ENCODE data around the gene PPARD. TPM values are rescaled to one million over a fixed set of nuclear protein-coding genes. Genes with fewer than 3 reads are reported as not detected.

Gene PPARD
- polyA plus RNA-seq, 2 of the 4 experiments (the other 2 are of a cell fraction), result 3.8 to 5.9 TPM

- no peak for TF ChIP-seq HES2 (IDR thresholded peaks at IDR 0.05)
- TF ChIP-seq MAX (IDR thresholded peaks at IDR 0.05), result peak; percentile 98
- TF ChIP-seq NFE2L2 (conservative IDR thresholded peaks at IDR 0.05; ENCODE audit: low read length), result no peak
- TF ChIP-seq JUNB (IDR thresholded peaks at IDR 0.05), result no peak
- TF ChIP-seq, protein P1, sequence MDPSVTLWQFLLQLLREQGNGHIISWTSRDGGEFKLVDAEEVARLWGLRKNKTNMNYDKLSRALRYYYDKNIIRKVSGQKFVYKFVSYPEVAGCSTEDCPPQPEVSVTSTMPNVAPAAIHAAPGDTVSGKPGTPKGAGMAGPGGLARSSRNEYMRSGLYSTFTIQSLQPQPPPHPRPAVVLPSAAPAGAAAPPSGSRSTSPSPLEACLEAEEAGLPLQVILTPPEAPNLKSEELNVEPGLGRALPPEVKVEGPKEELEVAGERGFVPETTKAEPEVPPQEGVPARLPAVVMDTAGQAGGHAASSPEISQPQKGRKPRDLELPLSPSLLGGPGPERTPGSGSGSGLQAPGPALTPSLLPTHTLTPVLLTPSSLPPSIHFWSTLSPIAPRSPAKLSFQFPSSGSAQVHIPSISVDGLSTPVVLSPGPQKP (IDR thresholded peaks at IDR 0.05; ENCODE audit: low read depth, low read length), result no peak
- TF ChIP-seq HEYL (CRISPR knock-in tag; IDR thresholded peaks at IDR 0.05), result no peak
- TF ChIP-seq ZFP36 (IDR thresholded peaks at IDR 0.05; ENCODE audit: borderline replicate concordance, partially characterized antibody), result no peak
- TF ChIP-seq CTCF (IDR thresholded peaks at IDR 0.05), result peak; percentile 81
- peak; percentile 99 for TF ChIP-seq CHD2 (IDR thresholded peaks at IDR 0.05; ENCODE audit: low read length, partially characterized antibody)
- TF ChIP-seq HOXB5 (CRISPR knock-in tag; IDR thresholded peaks at IDR 0.05), result 0 out of 2 replicates have a peak, but pooled peaks have one; percentile 30
- peak; percentile 99 for TF ChIP-seq POLR2A (IDR thresholded peaks at IDR 0.05; ENCODE audit: low read length)
- no peak for TF ChIP-seq ATOH8 (CRISPR knock-in tag; IDR thresholded peaks at IDR 0.05; ENCODE audit: low read depth)
- TF ChIP-seq PHF8 (IDR thresholded peaks at IDR 0.05; ENCODE audit: borderline replicate concordance, low read depth), result peak; percentile 78
- TF ChIP-seq SREBF2 (IDR thresholded peaks at IDR 0.05), result no peak
- TF ChIP-seq, protein P2, sequence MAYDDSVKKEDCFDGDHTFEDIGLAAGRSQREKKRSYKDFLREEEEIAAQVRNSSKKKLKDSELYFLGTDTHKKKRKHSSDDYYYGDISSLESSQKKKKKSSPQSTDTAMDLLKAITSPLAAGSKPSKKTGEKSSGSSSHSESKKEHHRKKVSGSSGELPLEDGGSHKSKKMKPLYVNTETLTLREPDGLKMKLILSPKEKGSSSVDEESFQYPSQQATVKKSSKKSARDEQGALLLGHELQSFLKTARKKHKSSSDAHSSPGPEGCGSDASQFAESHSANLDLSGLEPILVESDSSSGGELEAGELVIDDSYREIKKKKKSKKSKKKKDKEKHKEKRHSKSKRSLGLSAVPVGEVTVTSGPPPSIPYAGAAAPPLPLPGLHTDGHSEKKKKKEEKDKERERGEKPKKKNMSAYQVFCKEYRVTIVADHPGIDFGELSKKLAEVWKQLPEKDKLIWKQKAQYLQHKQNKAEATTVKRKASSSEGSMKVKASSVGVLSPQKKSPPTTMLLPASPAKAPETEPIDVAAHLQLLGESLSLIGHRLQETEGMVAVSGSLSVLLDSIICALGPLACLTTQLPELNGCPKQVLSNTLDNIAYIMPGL (CRISPR knock-in tag; IDR thresholded peaks at IDR 0.05; ENCODE audit: borderline replicate concordance), result no peak
- TF ChIP-seq HDAC2 (IDR thresholded peaks at IDR 0.05), result no peak
- no peak for TF ChIP-seq PBX3 (IDR thresholded peaks at IDR 0.05)
- TF ChIP-seq CEBPB (IDR thresholded peaks at IDR 0.05), result peak in 1 of 2 experiments; percentile 43; a peak in 1 of 4 replicates
- TF ChIP-seq POLR2AphosphoS2 (conservative IDR thresholded peaks at IDR 0.05; ENCODE audit: low read length), result no peak
- no peak for TF ChIP-seq KDM1A (IDR thresholded peaks at IDR 0.05; ENCODE audit: low read depth)
- TF ChIP-seq RCOR1 (IDR thresholded peaks at IDR 0.05; ENCODE audit: low read depth, low read length), result no peak
Observed at GRCh38 chr6:35468181-35468979, 126.0 kb downstream of the PPARD start, which contains the start of gene RPL10A (continued).
